Caco-2 (cell line): ENCODE measurements around the gene PM20D1. TPM values are rescaled to one million over a fixed set of nuclear protein-coding genes. Genes with fewer than 3 reads are reported as not detected.

Experiments
- BruUV-seq: library from RNA; stranded (reverse); fragments of 400-500 nt; replicated peaks from 2 replicates; lab custom pipeline; 2021; lab: Mats Ljungman, UMichigan
- CTCF ChIA-PET: fragments of 300-600 bp; sonication (Branson Sonifier 250); formaldehyde crosslinking; loops from one replicate; lab custom pipeline; 2022; ENCODE audit warnings: antibody characterized with exemption; lab: Charles Lee
- POLR2A ChIA-PET: fragments of 300-600 bp; sonication (Branson Sonifier 250); formaldehyde crosslinking; loops from one replicate; lab custom pipeline; 2022; ENCODE audit warnings: antibody characterized with exemption; lab: Charles Lee
- DNase-seq, 2 experiments: peaks; one replicate each; pipeline versions ENCODE4 v3.0.0 to v3.0.0-alpha.2; 2020 to 2022
- H3K27me3 ChIP-seq: replicated peaks from 2 replicates; pipeline ENCODE4 v1.6.0; 2011; ENCODE audit warnings: low read length; ENCODE audit not compliant: control insufficient read depth, insufficient read depth
- H3K36me3 ChIP-seq: 2 replicates; pipeline ENCODE4 v1.5.1; 2011; ENCODE audit warnings: low read length; ENCODE audit not compliant: control insufficient read depth, insufficient read depth
- H3K4me1 ChIP-seq: fragments of 250-450 bp; sonication (Bioruptor Pico); 2 replicates; pipeline ENCODE4 v1.5.1; 2020; ENCODE audit warnings: mild to moderate bottlenecking
- H3K4me3 ChIP-seq: 2 replicates; pipeline ENCODE4 v1.5.1; 2011; ENCODE audit warnings: low read depth, mild to moderate bottlenecking, control low read depth, low read length
- H3K9me3 ChIP-seq: fragments of 250-450 bp; sonication (Bioruptor Pico); 2 replicates; pipeline ENCODE4 v1.5.1; 2020; ENCODE audit warnings: mild to moderate bottlenecking, moderate library complexity
- H3K27ac Mint-ChIP-seq: one replicate; pipeline ENCODE4 v1.8.0; 2022; ENCODE audit warnings: mixed read lengths; ENCODE audit not compliant: unreplicated experiment
- H3K27me3 Mint-ChIP-seq: one replicate; pipeline ENCODE4 v1.8.0; 2022; ENCODE audit warnings: mixed read lengths; ENCODE audit not compliant: insufficient read depth, unreplicated experiment
- H3K36me3 Mint-ChIP-seq: one replicate; pipeline ENCODE4 v1.8.0; 2022; ENCODE audit warnings: mild to moderate bottlenecking, mixed read lengths; ENCODE audit not compliant: insufficient read depth, unreplicated experiment
- H3K4me1 Mint-ChIP-seq: one replicate; pipeline ENCODE4 v1.8.0; 2022; ENCODE audit warnings: low read depth, mixed read lengths; ENCODE audit not compliant: unreplicated experiment
- H3K4me3 Mint-ChIP-seq: one replicate; pipeline ENCODE4 v1.8.0; 2022; ENCODE audit warnings: mild to moderate bottlenecking, moderate library complexity, mixed read lengths; ENCODE audit not compliant: unreplicated experiment
- H3K9me3 Mint-ChIP-seq: one replicate; pipeline ENCODE4 v1.8.0; 2022; ENCODE audit warnings: mixed read lengths; ENCODE audit not compliant: unreplicated experiment
- intact Hi-C: fragments of 100-400 bp; cut with micrococcal nuclease; formaldehyde crosslinking; loops from one replicate; pipeline ENCODE4 v1.10.0; 2022; ENCODE audit not compliant: unreplicated experiment
- total RNA-seq: library from RNA; stranded (reverse); gene quantifications from 2 replicates; pipeline ENCODE4 v1.2.3, GENCODE V29; 2022
- TF ChIP-seq, protein P1 (sequence below), 2 experiments: fragments of 200-600 bp in 1 of 2; IDR thresholded peaks; 1 replicate in 1 of 2; 2 replicates in 1 of 2; pipeline versions ENCODE4 v1.5.1 to v1.8.0; 2011 to 2022; ENCODE audit warnings: antibody characterized with exemption in 1 of 2, control low read depth in 1 of 2, inconsistent platforms in 1 of 2, low read depth in 1 of 2, low read length in 1 of 2, mild to moderate bottlenecking in 1 of 2, moderate library complexity in 1 of 2; ENCODE audit not compliant: insufficient read depth in 1 of 2, severe bottlenecking in 1 of 2, unreplicated experiment in 1 of 2

Gene PM20D1
- total RNA-seq, 1 experiment from 2014 or later = not detected

DNA sequence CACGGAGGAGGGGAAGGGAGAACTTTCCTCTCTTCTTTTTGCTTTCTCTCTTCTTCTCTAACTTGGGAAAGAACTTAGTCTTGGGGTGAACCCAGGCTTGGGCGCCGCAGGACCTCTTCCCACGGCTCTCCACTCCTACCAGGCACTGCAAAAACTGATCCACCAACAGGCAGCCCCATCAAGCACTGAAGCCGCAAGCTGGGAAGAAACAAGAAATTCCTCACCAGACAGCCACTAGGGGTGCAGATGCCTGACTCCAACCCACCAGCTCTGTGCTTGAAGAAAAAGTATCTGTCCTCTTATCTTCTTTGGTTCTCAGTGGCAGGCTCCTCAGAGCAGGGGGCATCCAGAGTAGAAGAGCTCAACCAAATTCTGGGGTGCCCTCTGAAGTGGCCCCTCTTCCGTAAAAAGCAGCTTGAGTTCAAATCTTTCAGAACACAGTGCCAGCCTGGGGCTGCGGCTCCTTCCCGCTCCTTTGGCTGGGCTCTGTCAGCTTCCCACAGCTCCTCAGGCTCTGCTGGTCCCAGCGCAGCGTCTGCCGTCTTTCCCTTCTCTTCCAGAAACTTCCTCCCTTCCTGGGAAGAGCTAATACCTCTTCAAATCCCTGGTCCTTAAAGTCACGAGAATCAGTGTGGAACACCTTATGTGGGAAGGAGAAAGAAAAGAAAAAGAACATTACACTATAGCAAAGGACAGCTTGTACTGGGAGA, 39.3 kb downstream of the PM20D1 start:
- POLR2A ChIA-PET = no interaction called here
- intact Hi-C loops = loop anchor here (5.0 kb wide), 1 partner anchor 97 kb away; no protein-coding TSS in a partner anchor
- Histone ChIP-seq H3K27me3 (no peaks in the 10 kb centered on the region), H3K4me1 (peaks cover 5% of the 10 kb centered on the region; the same call in 1 of the 2 replicates), H3K4me3 (no peak overlapping the region), H3K9me3 (no peaks in the 10 kb centered on the region), H3K36me3 (no peaks in the 10 kb centered on the region)
- H3K9me3 Mint-ChIP-seq = no peaks in the 10 kb centered on the region
- CTCF ChIA-PET = interaction anchor here (1.0 to 2.5 kb wide), 4 partner anchors 35 to 174 kb away, joined by 3 to 13 read pairs (median 4); partner anchors contain the start of gene RAB29
- no peak overlapping the region for H3K4me3 Mint-ChIP-seq
- TF ChIP-seq, protein P1, sequence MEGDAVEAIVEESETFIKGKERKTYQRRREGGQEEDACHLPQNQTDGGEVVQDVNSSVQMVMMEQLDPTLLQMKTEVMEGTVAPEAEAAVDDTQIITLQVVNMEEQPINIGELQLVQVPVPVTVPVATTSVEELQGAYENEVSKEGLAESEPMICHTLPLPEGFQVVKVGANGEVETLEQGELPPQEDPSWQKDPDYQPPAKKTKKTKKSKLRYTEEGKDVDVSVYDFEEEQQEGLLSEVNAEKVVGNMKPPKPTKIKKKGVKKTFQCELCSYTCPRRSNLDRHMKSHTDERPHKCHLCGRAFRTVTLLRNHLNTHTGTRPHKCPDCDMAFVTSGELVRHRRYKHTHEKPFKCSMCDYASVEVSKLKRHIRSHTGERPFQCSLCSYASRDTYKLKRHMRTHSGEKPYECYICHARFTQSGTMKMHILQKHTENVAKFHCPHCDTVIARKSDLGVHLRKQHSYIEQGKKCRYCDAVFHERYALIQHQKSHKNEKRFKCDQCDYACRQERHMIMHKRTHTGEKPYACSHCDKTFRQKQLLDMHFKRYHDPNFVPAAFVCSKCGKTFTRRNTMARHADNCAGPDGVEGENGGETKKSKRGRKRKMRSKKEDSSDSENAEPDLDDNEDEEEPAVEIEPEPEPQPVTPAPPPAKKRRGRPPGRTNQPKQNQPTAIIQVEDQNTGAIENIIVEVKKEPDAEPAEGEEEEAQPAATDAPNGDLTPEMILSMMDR (IDR thresholded peaks at IDR 0.05; ENCODE audit: insufficient read depth in 1 of 2, low read depth in 1 of 2, low read length in 1 of 2, severe bottlenecking in 1 of 2, unreplicated experiment in 1 of 2) = peak; percentile 26 to 54
- no peaks in the 10 kb centered on the region for H3K27me3 Mint-ChIP-seq
- peak in 1 of 2 experiments; percentile 36 for DNase-seq
- H3K4me1 Mint-ChIP-seq = peaks cover 15% of the 10 kb centered on the region
- no peak overlapping the region for H3K27ac Mint-ChIP-seq
- BruUV-seq = no TSS peak
- peaks cover 9% of the 10 kb centered on the region for H3K36me3 Mint-ChIP-seq

DNA sequence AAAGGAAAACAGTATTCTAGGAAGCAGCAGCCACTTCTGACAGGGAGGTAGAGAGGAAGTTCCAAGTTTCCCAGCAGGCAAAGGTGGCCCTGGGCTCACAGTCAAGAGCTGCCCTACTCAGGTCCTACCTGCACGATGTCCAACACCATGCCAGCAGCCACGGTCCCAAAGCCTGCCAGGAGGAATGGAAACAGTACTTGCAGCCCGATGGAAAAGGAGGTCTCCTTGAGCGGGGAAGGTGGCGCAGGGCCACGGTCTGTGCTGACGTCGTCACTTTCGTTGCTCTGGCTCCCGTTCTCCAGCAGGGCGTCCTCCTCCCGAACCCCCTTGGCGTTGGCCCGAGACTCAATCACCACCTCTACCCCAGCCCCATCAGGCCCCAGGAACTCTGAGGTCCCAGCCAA, 40.0 kb downstream of the PM20D1 start:
- Mint-ChIP-seq H3K9me3 (no peaks in the 10 kb centered on the region), H3K27ac (no peak overlapping the region), H3K4me1 (peaks cover 15% of the 10 kb centered on the region), H3K27me3 (no peaks in the 10 kb centered on the region), H3K36me3 (peaks cover 9% of the 10 kb centered on the region), H3K4me3 (no peak overlapping the region)
- BruUV-seq = no TSS peak
- H3K9me3 ChIP-seq = no peaks in the 10 kb centered on the region
- CTCF ChIA-PET = interaction anchor here (1.0 to 2.5 kb wide), 3 partner anchors 34 to 174 kb away, joined by 3 to 13 read pairs (median 4); partner anchors contain the start of gene RAB29
- TF ChIP-seq, protein P1 (IDR thresholded peaks at IDR 0.05; ENCODE audit: insufficient read depth in 1 of 2, low read depth in 1 of 2, low read length in 1 of 2, severe bottlenecking in 1 of 2, unreplicated experiment in 1 of 2) = no peak
- no peaks in the 10 kb centered on the region for H3K27me3 ChIP-seq
- DNase-seq = no peak
- H3K4me3 ChIP-seq = no peak overlapping the region
- intact Hi-C loops = loop anchor here (5.0 kb wide), 1 partner anchor 97 kb away; no protein-coding TSS in a partner anchor
- POLR2A ChIA-PET = no interaction called here
- H3K4me1 ChIP-seq = peaks cover 5% of the 10 kb centered on the region; the same call in 1 of the 2 replicates
- H3K36me3 ChIP-seq = no peaks in the 10 kb centered on the region

- Histone ChIP-seq H3K4me3 (no peak overlapping the region), H3K4me1 (peaks cover 5% of the 10 kb centered on the region; the same call in 1 of the 2 replicates), H3K9me3 (no peaks in the 10 kb centered on the region), H3K36me3 (no peaks in the 10 kb centered on the region), H3K27me3 (no peaks in the 10 kb centered on the region)
- Mint-ChIP-seq H3K9me3 (no peaks in the 10 kb centered on the region), H3K4me3 (no peak overlapping the region), H3K27me3 (no peaks in the 10 kb centered on the region), H3K4me1 (peaks cover 15% of the 10 kb centered on the region), H3K36me3 (peaks cover 9% of the 10 kb centered on the region), H3K27ac (no peak overlapping the region)
- TF ChIP-seq, protein P1 (IDR thresholded peaks at IDR 0.05; ENCODE audit: insufficient read depth in 1 of 2, low read depth in 1 of 2, low read length in 1 of 2, severe bottlenecking in 1 of 2, unreplicated experiment in 1 of 2) = no peak
- CTCF ChIA-PET = no interaction called here
- intact Hi-C loops = no loop called here
- POLR2A ChIA-PET = no interaction called here
- no peak for DNase-seq
- BruUV-seq = no TSS peak
These were observed 40.5 kb downstream of the PM20D1 start for GRCh38 chr1:205809469-205809868.
